ENCODE measurements around the gene CIAO2A. TPM values are rescaled to one million over a fixed set of nuclear protein-coding genes. Genes with fewer than 3 reads are reported as not detected.
A peak's percentile ranks its signal among the peaks of the same experiment; 100 is the strongest.

Gene CIAO2A
- total and polyA plus RNA-seq, 2 experiments from 2014 or later, result 228 to 256 TPM

- H2AFZ ChIP-seq, result no peak overlapping the region
- H3K27me3 ChIP-seq, result no peaks in the 10 kb centered on the region
- peaks cover 19% of the 10 kb centered on the region for H3K4me1 ChIP-seq (ENCODE audit: insufficient read depth)
- no peaks in the 10 kb centered on the region for H3K9me3 ChIP-seq (ENCODE audit: low read depth)
- H3K36me3 ChIP-seq (replicated peaks; ENCODE audit: insufficient read depth, low read depth), result no peaks in the 10 kb centered on the region
- peak overlapping the region; percentile 90 for H3K4me2 ChIP-seq
- TF ChIP-seq EZH2phosphoT487 (IDR thresholded peaks at IDR 0.05; ENCODE audit: low read depth, severe bottlenecking, unreplicated experiment) (no peak), CTCF (IDR thresholded peaks at IDR 0.05; ENCODE audit: poor library complexity) (no peak)
- H4K20me1 ChIP-seq (ENCODE audit: insufficient read depth, poor library complexity, severe bottlenecking), result peaks cover 50% of the 10 kb centered on the region
- 5% methylated on average over 16 of the region's 16 CpGs for WGBS (ENCODE audit: low lambda C conversion rate, missing lambda C conversion rate)
- H3K4me3 ChIP-seq, result peak overlapping the region; percentile 81
- DNase-seq (ENCODE audit: low spot score), result peak; percentile 31
- H3K79me2 ChIP-seq, result peaks cover 81% of the 10 kb centered on the region
- peak overlapping the region; percentile 84 for H3K27ac ChIP-seq
- no peaks in the 10 kb centered on the region for H3K9me2 ChIP-seq (replicated peaks; ENCODE audit: insufficient read depth)
Measured at GRCh38 chr15:64096668-64097384, 3.2 kb upstream of the CIAO2A start.

DNA sequence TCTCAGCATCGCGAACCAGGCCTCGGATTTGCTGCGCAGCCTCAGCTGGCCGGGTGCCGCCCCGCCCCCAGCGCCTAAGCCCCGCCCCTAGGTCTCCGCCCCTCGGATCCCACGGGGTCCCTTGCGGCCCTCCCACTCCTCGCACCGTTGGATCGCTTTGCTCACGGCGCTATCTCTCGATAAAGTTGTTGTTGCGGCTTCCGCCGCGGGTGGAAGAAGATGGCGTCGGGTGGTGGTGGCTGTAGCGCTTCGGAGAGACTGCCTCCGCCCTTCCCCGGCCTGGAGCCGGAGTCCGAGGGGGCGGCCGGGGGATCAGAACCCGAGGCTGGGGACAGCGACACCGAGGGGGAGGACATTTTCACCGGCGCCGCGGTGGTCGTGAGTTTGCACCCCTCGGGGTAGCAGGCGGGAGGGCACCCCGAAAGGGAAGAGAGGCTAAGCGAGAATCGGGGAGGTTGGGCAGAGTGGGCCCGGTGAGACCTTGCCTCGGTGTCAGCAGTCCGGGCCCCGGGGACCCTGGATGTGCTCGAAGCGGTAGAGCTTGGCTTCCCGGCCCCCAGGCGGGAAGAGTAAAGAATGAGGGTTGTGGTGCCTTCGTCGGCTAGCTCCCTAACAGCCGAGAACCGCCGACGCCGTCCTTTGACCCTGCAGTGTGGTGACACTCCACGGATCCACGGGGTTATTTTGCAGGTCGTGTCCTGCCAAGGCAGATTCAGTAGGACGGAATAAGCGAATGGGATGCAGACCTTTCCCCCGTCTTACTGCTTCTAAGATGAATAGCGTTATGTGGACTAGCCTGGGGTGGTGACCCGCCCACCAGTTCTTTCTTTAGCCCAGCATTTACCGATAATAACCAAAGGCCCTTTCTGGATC lies 2.4 kb upstream of the CIAO2A start, which contains the start of gene SNX1:
TSS of gene SNX1 (plus strand) at position 188 of the 873 bp plus-strand sequence. CDS start at position 220, 32 bp downstream.
- peaks cover 42% of the 10 kb centered on the region for H4K20me1 ChIP-seq (ENCODE audit: insufficient read depth, poor library complexity, severe bottlenecking)
- 2% methylated on average over 54 of the region's 70 CpGs for WGBS (ENCODE audit: low lambda C conversion rate, missing lambda C conversion rate)
- peaks cover 15% of the 10 kb centered on the region for H3K4me1 ChIP-seq (ENCODE audit: insufficient read depth)
- no peaks in the 10 kb centered on the region for H3K36me3 ChIP-seq (replicated peaks; ENCODE audit: insufficient read depth, low read depth)
- no peaks in the 10 kb centered on the region for H3K27me3 ChIP-seq
- peak within 1 kb of the TSS; percentile 53 for H2AFZ ChIP-seq
- peak within 1 kb of the TSS; percentile 81 for H3K4me3 ChIP-seq
- H3K27ac ChIP-seq, result peak within 1 kb of the TSS; percentile 84
- peak within 1 kb of the TSS; percentile 90 for H3K4me2 ChIP-seq
- H3K9me2 ChIP-seq (replicated peaks; ENCODE audit: insufficient read depth), result no peaks in the 10 kb centered on the region
- DNase-seq (ENCODE audit: low spot score), result peak; percentile 97
- H3K9me3 ChIP-seq (ENCODE audit: low read depth), result no peaks in the 10 kb centered on the region
- peaks cover 81% of the 10 kb centered on the region for H3K79me2 ChIP-seq
- TF ChIP-seq CTCF (IDR thresholded peaks at IDR 0.05; ENCODE audit: poor library complexity) (no peak), EZH2 (IDR thresholded peaks at IDR 0.05; ENCODE audit: borderline replicate concordance) (no peak), EZH2phosphoT487 (IDR thresholded peaks at IDR 0.05; ENCODE audit: low read depth, severe bottlenecking, unreplicated experiment) (no peak)

DNA sequence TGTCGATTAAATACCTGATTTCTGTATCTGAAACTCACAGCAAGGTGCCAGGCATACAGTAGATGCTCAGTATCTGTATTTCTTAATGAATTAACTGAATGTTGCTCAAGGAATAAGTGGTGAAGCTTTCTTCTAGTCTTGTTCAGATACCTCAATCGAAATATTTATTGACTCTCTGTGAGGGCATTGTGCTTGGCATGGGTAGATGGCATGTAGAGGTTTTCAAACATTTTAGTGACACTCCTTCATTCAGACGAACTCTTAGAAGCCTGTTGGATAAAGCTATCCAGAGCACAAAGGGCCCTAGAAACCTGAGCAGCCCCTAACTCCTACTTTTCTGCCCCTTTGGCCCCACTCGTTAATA lies 1.8 kb upstream of the CIAO2A start:
- Histone ChIP-seq H3K9me3 (ENCODE audit: low read depth) (no peaks in the 10 kb centered on the region), H3K27ac (peak overlapping the region; percentile 58), H3K79me2 (peaks cover 81% of the 10 kb centered on the region), H3K9me2 (replicated peaks; ENCODE audit: insufficient read depth) (no peaks in the 10 kb centered on the region), H2AFZ (peak overlapping the region; percentile 53), H3K27me3 (no peaks in the 10 kb centered on the region), H3K36me3 (replicated peaks; ENCODE audit: insufficient read depth, low read depth) (no peaks in the 10 kb centered on the region), H3K4me2 (peak overlapping the region; percentile 62), H3K4me1 (ENCODE audit: insufficient read depth) (peaks cover 15% of the 10 kb centered on the region), H4K20me1 (ENCODE audit: insufficient read depth, poor library complexity, severe bottlenecking) (peaks cover 36% of the 10 kb centered on the region), H3K4me3 (no peak overlapping the region)
- DNase-seq (ENCODE audit: low spot score), result no peak
- 48% methylated on average over 4 of the region's 4 CpGs for WGBS (ENCODE audit: low lambda C conversion rate, missing lambda C conversion rate)
- TF ChIP-seq EZH2 (IDR thresholded peaks at IDR 0.05; ENCODE audit: borderline replicate concordance) (no peak), CTCF (IDR thresholded peaks at IDR 0.05; ENCODE audit: poor library complexity) (no peak), EZH2phosphoT487 (IDR thresholded peaks at IDR 0.05; ENCODE audit: low read depth, severe bottlenecking, unreplicated experiment) (no peak)
